ENCODE data around the gene SLCO4A1.

The SLCO4A1 gene

DNA sequence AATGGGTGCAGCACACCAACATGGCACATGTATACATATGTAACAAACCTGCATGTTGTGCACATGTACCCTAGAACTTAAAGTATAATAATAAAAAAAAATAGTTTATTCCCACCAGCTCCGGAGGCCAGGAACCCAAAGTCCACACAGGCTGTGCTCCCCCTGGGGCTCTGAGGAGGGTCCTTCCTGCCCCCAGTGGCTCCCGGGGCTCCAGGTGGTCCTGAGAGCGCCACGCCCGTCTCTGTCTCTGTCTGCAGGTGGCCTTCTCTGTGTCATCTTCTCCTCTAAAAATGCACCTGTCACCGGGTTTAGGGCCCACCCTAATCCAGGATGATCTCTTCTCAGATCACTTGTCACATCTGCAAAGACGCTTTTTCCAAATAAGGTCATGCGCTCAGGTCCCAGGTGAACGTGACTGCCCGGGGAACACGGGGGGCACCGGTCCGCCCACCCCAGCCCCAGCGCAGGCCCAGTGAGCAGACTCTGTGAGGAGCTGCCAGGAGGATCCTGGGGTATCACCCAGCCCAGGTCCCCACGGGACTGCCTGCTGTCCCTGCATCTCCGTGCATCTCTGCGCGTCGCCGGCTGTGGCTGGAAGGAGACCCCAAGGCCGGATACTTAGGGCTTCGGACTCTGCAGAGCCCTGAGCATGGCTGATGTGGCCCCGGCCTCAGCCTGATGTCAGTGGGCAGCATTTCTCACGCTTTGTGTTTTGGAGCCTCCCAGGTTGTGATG is 11.8 kb downstream of the SLCO4A1 start:
- DNase-seq = no peak

DNA sequence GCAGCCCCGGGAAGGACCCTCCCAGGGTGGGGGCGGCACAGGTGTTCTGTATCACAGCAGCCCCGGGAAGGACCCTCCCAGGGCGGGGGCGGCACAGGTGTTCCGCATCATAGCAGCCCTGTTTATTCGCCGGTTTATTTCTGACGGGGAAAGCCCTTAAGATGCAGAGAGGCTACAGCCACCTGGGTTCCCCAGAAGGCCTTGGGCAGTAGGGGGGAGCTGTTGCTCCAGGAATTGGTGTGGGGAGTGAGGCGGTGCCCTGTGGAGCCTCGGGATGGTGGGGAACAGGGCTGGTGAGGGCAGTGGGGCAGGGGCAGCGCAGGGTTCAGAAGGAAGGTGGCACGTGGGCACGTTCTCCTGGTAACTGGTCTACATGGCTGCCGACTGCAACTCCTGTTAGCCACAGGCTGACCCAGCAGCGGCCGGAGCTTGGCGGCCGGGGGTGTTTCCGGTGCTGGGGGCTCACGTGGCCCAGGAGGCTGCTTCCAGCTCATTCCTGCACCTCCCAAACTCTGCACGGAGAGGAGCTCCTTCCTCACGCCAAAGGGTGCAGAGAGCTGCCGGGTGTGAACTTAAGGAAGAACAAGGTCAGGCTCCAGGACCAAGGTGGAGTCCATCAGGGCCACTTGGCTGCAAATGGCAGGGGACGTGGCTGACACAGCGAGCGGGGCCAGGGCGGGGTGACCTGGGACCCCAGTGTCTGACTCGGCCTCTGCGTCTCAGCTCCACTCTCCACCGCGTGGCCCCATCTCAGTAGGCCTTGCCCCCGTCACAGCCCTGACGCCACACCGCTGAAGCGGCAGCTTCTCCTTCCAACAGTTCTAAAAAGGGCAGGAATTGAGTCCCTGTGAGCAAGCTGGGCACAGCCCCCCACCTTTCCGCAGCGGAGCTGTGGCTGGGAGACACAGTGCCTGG is 13.2 kb downstream of the SLCO4A1 start:
- DNase-seq = no peak

DNA sequence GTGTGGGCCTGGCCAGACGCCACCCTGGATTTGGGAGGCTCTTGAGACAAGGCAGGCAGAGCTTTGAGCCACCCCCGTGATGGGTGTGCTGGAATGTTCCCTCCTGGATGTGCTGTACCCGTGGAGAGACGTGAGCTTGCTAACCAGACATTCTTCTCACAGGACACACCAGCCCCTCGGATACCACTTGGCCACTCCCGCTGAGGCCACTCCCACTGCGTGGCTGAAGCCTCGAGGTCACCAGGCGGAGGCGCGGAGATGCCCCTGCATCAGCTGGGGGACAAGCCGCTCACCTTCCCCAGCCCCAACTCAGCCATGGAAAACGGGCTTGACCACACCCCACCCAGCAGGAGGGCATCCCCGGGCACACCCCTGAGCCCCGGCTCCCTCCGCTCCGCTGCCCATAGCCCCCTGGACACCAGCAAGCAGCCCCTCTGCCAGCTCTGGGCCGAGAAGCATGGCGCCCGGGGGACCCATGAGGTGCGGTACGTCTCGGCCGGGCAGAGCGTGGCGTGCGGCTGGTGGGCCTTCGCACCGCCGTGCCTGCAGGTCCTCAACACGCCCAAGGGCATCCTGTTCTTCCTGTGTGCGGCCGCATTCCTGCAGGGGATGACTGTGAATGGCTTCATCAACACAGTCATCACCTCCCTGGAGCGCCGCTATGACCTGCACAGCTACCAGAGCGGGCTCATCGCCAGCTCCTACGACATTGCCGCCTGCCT is 14.1 kb downstream of the SLCO4A1 start:
- no peak for DNase-seq

DNA sequence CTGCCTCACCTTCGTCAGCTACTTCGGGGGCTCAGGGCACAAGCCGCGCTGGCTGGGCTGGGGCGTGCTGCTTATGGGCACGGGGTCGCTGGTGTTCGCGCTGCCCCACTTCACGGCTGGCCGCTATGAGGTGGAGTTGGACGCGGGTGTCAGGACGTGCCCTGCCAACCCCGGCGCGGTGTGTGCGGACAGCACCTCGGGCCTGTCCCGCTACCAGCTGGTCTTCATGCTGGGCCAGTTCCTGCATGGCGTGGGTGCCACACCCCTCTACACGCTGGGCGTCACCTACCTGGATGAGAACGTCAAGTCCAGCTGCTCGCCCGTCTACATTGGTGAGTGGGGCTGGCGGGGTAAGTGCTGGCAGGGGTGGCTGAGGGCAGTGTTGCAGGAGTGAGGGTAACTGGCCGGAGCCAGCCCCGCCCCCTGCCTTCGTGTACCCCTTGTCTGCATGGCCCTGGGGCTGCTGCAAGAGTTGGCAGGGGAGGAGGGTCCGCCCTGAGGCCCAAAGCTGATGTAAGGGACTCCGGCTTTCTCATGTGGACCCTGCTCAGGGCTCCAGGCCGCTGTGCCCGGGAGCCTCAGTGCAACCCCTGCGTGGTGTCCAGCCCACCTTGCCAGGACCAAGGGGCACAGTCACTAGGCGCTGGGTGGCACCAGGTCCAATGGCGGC is 14.8 kb downstream of the SLCO4A1 start:
- DNase-seq = no peak

DNA sequence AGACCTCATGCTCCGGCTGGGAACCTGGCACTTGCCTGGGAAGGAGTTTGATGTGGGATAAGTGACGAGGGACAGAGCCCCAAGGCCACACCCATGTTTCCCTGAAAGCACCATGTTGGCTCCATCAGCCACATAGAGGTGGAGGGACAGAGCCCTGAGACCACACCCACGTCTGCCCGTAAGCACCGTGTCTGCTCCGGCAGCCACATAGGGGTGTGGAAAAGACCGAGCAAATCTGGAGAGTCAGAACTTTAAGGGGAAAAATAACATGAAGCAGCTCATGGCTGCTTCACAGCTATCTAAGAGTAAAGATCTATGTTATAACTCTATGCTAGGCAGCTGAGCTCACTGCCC is 15.3 kb downstream of the SLCO4A1 start:
- no peak for DNase-seq

DNA sequence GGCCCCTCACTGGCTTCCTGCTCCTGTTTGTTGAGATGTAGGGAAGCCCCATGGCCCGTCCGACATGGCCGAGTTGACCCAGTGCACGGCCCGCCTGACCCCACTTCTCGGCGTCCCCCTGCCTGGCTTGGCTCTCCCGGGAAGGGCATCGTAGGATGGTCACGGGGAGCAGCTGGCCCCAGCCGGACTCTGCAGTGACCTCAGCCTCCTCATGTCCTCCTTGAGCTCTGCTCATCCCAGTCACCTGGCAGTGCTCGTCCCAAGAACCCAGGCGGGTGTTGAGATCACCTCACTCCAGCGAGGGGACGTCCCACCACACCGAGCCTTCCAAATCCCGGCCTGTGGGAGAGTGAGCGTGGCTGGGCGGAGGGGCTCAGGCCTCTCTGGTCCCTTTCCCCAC is 15.7 kb downstream of the SLCO4A1 start:
- no peak for DNase-seq

DNA sequence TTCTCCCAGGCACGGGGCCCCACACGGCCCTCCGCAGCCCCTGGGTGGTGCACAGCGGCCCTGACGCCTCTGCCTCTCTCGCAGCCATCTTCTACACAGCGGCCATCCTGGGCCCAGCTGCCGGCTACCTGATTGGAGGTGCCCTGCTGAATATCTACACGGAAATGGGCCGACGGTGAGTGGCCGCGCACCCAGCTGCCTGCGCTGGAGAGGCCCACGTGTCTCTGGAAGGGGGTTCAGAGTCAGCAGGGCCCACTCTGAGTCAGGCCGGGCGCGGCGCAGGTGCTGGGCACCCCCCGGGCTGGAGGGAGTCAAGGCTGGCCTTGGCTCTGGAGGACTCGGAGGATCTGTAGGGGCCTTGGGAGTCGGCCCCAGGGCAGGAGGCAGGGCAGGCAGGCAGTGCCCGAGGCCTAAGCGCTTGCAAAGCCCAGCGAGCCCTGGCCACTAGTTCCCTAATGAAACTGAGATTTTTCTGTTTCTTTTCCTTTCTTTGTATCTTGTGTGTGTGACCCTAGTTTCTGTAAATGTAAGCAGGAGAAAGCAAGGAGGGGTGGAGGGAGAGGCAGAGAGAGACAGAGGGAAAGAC is 16.4 kb downstream of the SLCO4A1 start:
- no peak for DNase-seq

DNA sequence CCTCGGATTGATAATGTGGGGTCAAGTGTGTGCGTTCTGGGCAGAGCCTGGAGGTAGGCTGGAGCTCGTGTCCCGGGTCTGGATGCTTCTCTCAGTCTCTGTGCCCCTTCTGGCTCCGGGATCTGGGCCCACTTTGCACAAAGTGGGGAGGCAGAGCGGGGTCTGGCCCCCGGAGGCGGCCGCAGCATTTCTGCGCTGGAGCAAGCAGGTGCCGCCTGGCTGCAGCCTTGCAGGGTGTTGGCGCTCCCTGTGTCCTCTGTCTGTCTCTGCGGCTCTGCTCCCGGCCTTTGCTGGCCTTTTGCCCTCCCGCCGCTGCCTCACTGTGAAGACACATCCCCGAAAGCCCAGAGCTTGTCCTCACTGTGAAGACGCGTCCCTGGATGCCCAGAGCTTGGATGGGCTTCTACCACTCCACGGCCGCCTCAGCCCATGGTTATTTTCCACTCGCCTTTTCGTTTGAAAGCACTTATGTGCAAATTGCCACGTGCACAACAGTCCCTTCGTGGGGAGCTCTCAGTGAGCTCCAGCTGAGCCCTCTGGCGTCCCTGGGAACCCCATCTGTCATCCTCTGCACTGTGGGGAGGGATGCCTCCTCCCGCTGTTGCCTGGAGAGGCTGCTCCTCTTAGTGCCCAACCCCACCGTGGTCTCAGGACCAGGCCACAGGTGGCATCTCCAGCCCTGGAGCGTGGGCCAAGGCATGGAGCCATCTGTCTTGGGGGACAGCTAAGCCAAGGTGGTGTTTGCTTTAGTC is 17.4 kb downstream of the SLCO4A1 start:
- DNase-seq = no peak

DNA sequence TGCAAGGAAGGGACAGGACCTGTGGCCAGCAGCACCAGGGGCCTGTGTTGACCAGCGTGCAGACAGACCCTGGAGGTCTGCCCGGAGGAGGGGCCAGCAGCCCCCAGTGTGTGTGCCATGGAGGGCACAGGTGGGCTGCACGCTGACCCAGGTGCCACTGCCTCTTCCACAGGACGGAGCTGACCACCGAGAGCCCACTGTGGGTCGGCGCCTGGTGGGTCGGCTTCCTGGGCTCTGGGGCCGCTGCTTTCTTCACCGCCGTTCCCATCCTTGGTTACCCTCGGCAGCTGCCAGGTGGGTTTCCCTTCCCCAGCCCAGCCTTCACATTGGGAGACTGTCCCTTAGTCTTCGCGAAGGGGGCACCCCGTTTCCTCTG is 17.9 kb downstream of the SLCO4A1 start:
- DNase-seq = no peak

DNA sequence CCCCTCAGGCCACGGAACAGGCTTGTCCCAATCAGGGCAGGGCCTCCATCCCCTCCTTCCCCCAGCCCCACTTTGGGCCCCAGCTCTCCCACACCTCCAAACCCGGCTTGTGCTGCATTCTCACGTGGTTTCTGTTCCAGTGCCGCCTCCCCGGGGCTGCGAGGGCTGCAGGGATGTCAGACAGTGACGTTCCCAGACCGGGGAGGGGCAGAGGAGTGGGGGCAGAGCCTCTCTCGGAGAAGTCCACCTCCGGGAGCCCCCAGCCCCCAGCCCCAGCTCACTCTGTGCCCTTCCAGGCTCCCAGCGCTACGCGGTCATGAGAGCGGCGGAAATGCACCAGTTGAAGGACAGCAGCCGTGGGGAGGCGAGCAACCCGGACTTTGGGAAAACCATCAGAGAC is 18.5 kb downstream of the SLCO4A1 start:
- DNase-seq = no peak

DNA sequence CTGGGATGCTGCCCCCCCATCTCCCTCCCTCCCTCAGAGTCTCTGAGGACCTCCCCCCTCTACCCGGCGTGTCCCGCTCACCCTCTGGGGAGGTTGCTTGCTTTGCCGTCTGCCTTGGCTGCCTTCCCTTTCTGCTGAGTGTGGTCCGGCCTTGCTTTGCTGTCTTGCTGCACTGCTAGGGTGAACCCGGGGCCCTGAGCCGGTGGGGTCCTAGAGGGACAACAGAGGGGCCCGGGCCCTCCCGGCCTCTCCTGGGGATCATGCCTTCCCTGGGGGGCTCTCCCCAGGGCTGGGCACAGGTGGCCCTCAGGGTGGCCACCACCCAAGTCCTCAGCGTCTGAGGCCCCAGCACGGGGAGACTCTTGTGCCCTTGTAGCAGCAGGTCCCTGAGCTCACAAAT is 19.3 kb downstream of the SLCO4A1 start:
- DNase-seq = no peak

DNA sequence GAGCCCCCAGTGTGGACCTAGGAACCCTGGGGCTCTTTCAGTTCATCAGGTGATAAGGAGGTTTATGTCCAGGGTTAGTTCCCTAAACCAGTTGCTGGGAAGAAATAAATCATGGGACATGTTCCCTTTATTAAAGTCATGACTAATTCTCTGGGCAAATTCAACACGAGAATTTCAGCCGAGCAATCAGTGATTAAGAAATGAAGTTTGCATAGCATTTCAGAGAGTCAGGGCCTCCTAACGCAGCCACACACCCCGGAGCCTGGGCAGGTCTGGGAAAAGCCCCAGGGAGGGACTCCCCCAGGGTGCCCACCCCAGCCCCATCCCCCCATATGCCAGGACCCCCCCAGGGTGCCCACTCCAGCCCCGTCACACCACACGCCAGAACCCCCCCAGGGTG is 20.1 kb downstream of the SLCO4A1 start:
- no peak for DNase-seq

DNA sequence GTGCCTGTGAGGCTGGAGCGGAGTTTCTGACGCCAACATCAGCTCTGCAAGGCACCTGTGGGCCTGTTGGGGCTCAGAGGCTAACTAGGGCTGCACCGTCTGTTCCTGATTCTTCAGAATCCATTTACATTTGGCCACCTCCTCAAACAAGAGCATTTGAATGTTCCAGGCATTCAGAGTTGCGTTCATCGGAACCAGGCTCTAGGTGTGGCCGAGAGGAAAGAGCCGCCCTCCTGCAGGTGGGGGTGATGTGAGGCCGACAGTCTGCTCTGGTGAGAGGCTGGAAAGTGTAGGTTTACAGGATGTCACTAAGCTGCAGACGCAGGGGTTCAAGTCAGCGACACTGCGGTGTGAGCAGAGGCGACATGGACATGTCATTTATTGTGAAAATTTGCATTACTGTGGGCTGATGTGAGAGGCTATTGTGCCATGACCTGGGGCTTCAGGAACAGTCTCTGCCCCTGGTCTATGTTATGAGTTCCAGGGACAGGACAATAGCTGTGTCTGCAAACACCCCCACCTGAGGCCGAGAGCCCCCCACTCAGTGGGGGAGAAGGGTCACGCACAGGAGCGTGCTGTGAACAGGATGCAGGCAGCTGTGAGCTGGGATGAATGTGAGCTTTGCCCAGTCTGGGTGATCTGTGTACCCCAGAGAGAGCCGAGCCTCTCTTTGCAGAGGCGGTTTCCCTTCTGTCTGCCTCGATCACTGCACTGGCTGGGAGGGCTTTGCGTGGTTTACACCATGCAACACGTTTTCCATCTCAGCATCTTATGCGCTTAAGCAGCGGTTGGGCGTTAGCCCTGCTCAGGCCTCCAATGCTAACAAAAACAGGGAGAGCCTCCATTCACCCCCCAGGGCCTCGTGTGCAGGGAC is 21.1 kb downstream of the SLCO4A1 start:
- DNase-seq = no peak

DNA sequence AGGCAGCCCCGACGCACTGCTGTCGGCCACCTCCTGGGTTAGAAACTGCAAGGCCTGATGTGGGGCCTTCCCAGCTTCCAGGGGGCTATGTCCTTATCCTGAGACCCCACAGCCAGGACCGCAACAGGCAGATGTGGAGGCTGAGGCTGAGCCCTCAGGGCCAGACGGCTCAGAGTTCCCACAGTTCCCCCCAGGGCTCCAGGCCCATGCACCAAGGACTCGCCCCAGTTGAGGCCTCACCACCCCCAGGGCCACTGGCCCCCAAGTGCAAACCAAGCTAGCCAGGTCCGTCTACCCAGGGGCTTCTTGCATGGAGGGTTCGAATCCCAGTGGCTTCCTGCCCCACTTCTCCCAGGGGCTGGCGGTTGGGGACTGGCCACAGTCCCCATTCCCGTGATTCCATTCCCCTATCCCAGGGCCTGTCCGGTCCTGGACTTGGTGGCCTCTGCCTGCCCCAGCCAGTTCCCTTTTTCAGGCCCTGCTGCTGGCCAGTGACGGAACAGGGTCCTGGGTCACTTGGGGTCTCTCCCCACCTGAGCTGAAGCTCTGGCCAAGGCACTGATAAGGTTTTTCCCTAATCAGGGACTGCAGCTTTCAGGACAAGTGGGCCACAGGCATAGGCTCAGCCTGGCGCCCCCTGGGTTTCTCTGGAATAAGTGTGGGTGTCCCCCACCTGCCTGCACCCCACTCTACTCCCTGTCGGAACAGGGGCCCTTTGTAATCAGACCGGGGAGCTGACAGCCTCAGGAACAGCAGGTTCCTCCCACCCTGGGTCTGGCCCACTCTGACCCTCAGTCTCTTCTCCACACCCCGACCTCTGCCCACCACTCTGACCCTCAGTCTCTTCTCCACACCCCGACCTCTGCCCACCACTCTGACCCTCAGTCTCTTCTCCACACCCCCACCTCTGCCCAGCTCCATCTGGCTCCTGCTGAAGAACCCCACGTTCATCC is 22.0 kb downstream of the SLCO4A1 start:
- DNase-seq = no peak

DNA sequence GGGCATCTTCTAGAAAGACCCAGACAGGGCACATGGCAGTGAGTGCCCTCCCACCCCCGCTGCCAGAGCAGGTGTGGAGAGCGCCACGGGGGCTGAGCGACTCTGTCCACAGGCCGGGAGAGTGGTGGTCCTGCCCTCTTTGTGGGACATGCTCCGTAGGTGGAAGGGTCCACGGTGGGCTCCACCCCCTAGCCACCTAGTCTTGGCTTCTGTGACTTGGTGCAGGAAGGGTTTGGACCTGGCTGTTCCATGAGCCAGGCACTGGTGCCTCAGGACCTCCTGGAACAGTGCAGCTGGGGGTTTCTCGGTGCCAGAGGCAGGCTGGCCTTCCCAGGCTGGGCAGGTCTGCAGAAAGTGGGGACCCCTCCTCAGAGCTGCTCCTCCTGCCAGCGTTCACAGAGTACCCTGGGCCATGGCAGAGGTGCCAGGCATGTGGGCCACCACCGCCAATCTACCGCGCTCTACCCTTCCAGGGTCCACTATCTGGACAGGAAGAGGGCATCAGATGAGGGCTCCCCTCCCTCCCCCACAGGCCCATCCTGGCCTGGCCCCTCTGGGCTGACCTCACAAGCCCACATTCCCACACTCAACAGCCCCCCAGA is 23.0 kb downstream of the SLCO4A1 start:
- DNase-seq = no peak

DNA sequence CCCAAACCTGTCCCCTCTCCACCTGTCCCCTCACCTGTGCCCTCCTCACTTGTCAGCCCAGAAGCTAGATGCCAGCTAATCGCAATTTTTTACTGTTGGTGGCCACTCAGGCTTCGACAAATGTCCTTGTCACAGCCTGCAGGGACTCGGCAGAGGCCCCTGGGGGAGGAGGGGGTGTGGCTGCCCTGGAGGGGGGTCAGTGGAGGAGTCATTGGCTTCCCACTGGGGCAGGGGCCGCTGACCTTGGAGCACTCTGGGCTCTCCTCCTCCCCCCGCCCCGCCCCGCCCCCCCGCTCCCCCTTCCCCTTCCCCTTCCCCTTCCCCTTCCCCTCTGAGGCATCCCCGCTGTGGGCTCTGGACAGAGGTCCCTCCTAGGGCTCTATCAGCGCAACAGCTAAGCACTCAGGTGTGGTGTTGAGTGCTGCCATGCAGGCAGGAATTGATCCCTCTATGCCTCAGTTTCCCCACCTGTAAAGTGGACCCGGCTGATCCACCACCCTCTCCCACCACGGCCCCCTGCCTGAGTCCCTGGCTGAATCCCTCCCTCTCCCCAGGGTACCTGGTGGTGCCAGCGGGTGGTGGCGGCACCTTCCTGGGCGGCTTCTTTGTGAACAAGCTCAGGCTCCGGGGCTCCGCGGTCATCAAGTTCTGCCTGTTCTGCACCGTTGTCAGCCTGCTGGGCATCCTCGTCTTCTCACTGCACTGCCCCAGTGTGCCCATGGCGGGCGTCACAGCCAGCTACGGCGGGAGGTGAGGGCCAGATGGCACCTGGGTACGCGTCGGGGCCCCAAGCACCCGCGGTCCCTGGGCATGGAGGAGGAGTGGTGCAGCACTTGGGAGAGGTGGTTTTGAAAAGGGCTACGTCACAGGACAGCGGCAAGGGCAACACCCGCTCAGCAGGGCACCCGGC is 23.8 kb downstream of the SLCO4A1 start:
- DNase-seq = no peak

DNA sequence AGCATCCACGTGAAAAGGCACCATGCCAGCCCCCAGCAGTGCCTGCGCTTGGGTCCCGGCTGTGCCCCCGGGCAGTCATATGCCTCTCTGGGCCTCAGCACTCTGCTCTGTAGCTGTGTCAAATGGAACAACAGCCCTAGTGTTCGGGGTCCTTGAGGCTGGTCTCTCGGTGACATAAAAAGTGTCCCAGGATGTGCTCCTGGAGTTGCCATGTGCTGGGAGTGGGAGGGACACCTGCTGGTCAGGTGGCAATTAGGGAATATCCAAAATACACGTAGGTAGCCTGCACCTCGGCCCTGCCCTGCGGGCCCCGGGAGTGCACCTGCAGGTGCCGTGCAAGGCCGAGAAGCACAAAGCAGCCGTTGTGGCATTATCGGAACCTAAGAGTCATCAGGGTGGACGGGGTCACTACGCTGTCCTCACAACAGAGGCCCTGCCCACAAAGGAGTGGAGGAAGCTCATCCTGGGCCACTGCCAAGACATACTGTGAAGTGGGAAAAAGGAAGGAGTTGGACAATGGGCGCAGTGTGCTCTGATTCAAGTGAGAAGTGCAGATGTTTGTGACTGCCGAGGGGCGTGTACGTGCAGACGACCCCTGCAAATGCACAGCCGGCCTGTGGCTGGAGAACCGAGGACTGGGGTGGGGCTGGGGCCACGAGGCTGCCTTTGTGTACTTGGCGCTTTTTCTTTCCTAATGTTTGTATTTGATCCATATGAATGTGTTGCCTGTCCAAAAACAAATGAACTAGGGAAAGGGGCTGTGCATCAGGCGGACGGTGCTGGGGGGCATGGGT is 24.6 kb downstream of the SLCO4A1 start:
- DNase-seq = no peak
